Liver (tissue), 9 donors: ENCODE data around the gene MANF. TPM values are rescaled to one million over a fixed set of nuclear protein-coding genes. Genes with fewer than 3 reads are reported as not detected.

Experiments
- DNase-seq: peaks from one replicate; pipeline ENCODE4 v3.0.0-alpha.2; 2017; ENCODE audit warnings: low spot score
- H3K27ac ChIP-seq, 2 donors: one replicate each; pipeline ENCODE4 v1.7.0; 2013; ENCODE audit warnings: inconsistent platforms in 2 of 2, low read length in 2 of 2, control low read depth in 1 of 2, low read depth in 1 of 2, mild to moderate bottlenecking in 1 of 2
- H3K27me3 ChIP-seq, 4 donors: one replicate each; pipeline versions ENCODE4 v1.6.1 to v1.7.0; 2013; ENCODE audit warnings: low read length in 3 of 4, inconsistent platforms in 1 of 4, mild to moderate bottlenecking in 1 of 4, moderate library complexity in 1 of 4; ENCODE audit not compliant: control insufficient read depth in 4 of 4, insufficient read depth in 4 of 4
- H3K36me3 ChIP-seq, 4 donors: one replicate each; pipeline versions ENCODE4 v1.6.1 to v1.7.0; 2013; ENCODE audit warnings: low read length in 3 of 4, mild to moderate bottlenecking in 3 of 4, low read depth in 1 of 4, moderate library complexity in 1 of 4; ENCODE audit not compliant: control insufficient read depth in 4 of 4, insufficient read depth in 3 of 4
- H3K4me1 ChIP-seq, 4 donors: one replicate each; pipeline versions ENCODE4 v1.6.1 to v1.7.0; 2013; ENCODE audit warnings: low read length in 3 of 4, mild to moderate bottlenecking in 3 of 4, moderate library complexity in 1 of 4; ENCODE audit not compliant: control insufficient read depth in 4 of 4, insufficient read depth in 4 of 4
- H3K4me3 ChIP-seq, 3 donors: one replicate each; pipeline versions ENCODE4 v1.6.1 to v1.7.0; 2013; ENCODE audit warnings: low read length in 3 of 3, control low read depth in 1 of 3, low read depth in 1 of 3, mild to moderate bottlenecking in 1 of 3
- H3K9ac ChIP-seq, 2 donors: one replicate each; pipeline ENCODE4 v1.7.0; 2013; ENCODE audit warnings: low read length in 2 of 2, mild to moderate bottlenecking in 2 of 2, moderate library complexity in 2 of 2, control low read depth in 1 of 2, low read depth in 1 of 2
- H3K9me3 ChIP-seq, 4 donors: one replicate each; pipeline versions ENCODE4 v1.6.1 to v1.7.0; 2013; ENCODE audit warnings: low read length in 3 of 4; ENCODE audit not compliant: control insufficient read depth in 4 of 4
- EGR1 ChIP-seq, 2 donors: IDR thresholded peaks; 2 replicates each; pipeline ENCODE4 v1.6.1; 2016 to 2018; ENCODE audit warnings: antibody characterized with exemption in 2 of 2, low read depth in 2 of 2
- FOXA1 ChIP-seq: IDR thresholded peaks from 2 replicates; pipeline ENCODE4 v1.6.1; 2016; ENCODE audit warnings: antibody characterized with exemption
- FOXA2 ChIP-seq: IDR thresholded peaks from 2 replicates; pipeline ENCODE4 v1.6.1; 2016; ENCODE audit warnings: antibody characterized with exemption
- HNF4A ChIP-seq, 2 donors: conservative IDR thresholded peaks; 2 replicates each; pipeline ENCODE4 v1.6.1; 2016; ENCODE audit warnings: antibody characterized with exemption in 2 of 2, mild to moderate bottlenecking in 2 of 2
- HNF4G ChIP-seq: IDR thresholded peaks from 2 replicates; pipeline ENCODE4 v1.6.1; 2016; ENCODE audit warnings: antibody characterized with exemption
- JUND ChIP-seq, 2 donors: IDR thresholded peaks; 2 replicates each; pipeline ENCODE4 v1.6.1; 2016; ENCODE audit warnings: antibody characterized with exemption in 2 of 2
- RAD21 ChIP-seq, 2 donors: IDR thresholded peaks; 2 replicates each; pipeline ENCODE4 v1.6.1; 2016; ENCODE audit warnings: antibody characterized with exemption in 2 of 2, mild to moderate bottlenecking in 2 of 2
- RXRA ChIP-seq, 2 donors: IDR thresholded peaks; 2 replicates each; pipeline ENCODE4 v1.6.1; 2017 to 2018; ENCODE audit warnings: antibody characterized with exemption in 2 of 2, mild to moderate bottlenecking in 1 of 2
- SP1 ChIP-seq: IDR thresholded peaks from 2 replicates; pipeline ENCODE4 v1.6.1; 2018; ENCODE audit warnings: antibody characterized with exemption, mild to moderate bottlenecking
- TAF1 ChIP-seq: conservative IDR thresholded peaks from 2 replicates; pipeline ENCODE4 v1.6.1; 2016; ENCODE audit warnings: antibody characterized with exemption, mild to moderate bottlenecking
- YY1 ChIP-seq: IDR thresholded peaks from 2 replicates; pipeline ENCODE4 v1.6.1; 2016; ENCODE audit warnings: antibody characterized with exemption, mild to moderate bottlenecking
- WGBS: extraction: QIAGEN DNeasy Blood & Tissue Kit; methylation state at CpG from one replicate; pipeline ENCODE4 v1.1.7; 2013; 5-methylcytosine and 5-hydroxymethylcytosine counted together
- polyA plus RNA-seq, 2 donors: library from polyadenylated mRNA; stranded (reverse) in 1 of 2; unstranded in 1 of 2; fragments of 200-250 nt in 1 of 2; fragments of >200 nt in 1 of 2; fragmentation: Nextera tagmentation in 1 of 2; extraction: Ambion mirVana in 1 of 2; gene quantifications; one replicate each; pipeline versions ENCODE4 v1.2.1 to v1.2.3, GENCODE V29; 2013 to 2015
- total RNA-seq, 2 donors: library from RNA; depleted of rRNA; stranded (reverse); fragments of >200 nt; gene quantifications; one replicate each; pipeline ENCODE4 v1.2.3, GENCODE V29; 2014
- TF ChIP-seq, protein P1 (sequence below): IDR thresholded peaks from 2 replicates; pipeline ENCODE4 v1.6.1; 2016; ENCODE audit warnings: antibody characterized with exemption
- TF ChIP-seq, protein P2 (sequence below): fragments of 150-350 bp; IDR thresholded peaks from 2 replicates; pipeline ENCODE4 v1.5.1; 2017; ENCODE audit warnings: improper control_type of control experiment, low read depth, low read length; ENCODE audit not compliant: missing input control
- TF ChIP-seq, protein P3 (sequence below): IDR thresholded peaks from 2 replicates; pipeline ENCODE4 v1.6.1; 2016; ENCODE audit warnings: antibody characterized with exemption
- TF ChIP-seq, protein P4 (sequence below): IDR thresholded peaks from 2 replicates; pipeline ENCODE4 v1.6.1; 2016; ENCODE audit warnings: antibody characterized with exemption
- donor health status: healthy.
- donor health status: healthy.
- donor health status: healthy.
- donor health status: healthy.
- donor health status: healthy.

The MANF gene
- total and polyA plus RNA-seq, 4 donors: 28.9 to 116 (median 75.6) TPM

DNA sequence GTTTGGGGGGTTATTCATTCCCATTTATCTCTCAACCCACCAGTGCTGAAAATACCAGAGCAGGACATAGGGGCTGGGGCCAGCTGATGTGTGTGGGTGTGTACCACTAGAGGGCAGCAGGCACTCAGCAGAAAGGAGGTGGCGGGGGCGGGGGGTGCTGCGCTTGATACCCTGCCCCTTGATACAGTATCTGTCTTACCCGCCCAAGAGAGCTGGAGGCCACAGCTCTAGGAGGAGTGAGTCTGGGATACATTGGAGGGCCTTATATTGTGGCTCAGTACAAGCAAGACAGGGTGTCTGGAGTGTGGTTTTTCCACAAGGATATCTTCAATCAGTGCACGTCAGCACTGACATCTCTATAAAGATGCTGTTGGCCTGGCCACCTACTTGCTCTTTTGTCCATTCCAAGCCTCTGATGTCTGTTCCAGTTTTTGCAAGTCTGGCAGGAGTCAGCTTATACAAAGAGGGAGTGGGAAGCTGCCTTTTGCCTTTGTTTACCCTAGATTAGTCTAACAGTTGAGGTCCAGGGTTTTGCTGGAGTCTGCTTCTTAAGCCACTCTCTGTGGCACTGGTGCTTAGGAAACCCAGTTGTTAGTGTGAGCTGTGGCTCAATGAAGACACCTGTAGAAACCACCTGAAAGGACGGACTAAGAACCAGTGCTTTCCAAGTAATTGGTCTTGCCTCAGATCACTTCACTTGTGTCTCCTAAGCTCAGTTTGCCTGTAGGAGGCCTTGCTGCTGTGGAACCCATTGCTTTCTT, 4.5 kb downstream of the MANF start:
- DNase-seq: peak; percentile 64
- no peak overlapping the region for H3K27ac ChIP-seq
- WGBS: 72% methylated on average over 6 of the region's 6 CpGs
- peaks cover 11 to 76% (median 61%) of the 10 kb centered on the region in 4 donors for H3K4me1 ChIP-seq
- H3K36me3 ChIP-seq: peaks cover 12 to 27% (median 18%) of the 10 kb centered on the region in 4 donors
- H3K27me3 ChIP-seq: no peaks in the 10 kb centered on the region
- no peak for TF ChIP-seq FOXA2
- TF ChIP-seq RAD21 (IDR thresholded peaks at IDR 0.05): peak; percentile 32 to 70
- TF ChIP-seq, protein P1, sequence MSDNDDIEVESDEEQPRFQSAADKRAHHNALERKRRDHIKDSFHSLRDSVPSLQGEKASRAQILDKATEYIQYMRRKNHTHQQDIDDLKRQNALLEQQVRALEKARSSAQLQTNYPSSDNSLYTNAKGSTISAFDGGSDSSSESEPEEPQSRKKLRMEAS: no peak
- TF ChIP-seq, protein P2, sequence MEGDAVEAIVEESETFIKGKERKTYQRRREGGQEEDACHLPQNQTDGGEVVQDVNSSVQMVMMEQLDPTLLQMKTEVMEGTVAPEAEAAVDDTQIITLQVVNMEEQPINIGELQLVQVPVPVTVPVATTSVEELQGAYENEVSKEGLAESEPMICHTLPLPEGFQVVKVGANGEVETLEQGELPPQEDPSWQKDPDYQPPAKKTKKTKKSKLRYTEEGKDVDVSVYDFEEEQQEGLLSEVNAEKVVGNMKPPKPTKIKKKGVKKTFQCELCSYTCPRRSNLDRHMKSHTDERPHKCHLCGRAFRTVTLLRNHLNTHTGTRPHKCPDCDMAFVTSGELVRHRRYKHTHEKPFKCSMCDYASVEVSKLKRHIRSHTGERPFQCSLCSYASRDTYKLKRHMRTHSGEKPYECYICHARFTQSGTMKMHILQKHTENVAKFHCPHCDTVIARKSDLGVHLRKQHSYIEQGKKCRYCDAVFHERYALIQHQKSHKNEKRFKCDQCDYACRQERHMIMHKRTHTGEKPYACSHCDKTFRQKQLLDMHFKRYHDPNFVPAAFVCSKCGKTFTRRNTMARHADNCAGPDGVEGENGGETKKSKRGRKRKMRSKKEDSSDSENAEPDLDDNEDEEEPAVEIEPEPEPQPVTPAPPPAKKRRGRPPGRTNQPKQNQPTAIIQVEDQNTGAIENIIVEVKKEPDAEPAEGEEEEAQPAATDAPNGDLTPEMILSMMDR: peak; percentile 53
- TF ChIP-seq YY1: no peak
- no peak for TF ChIP-seq HNF4G
- TF ChIP-seq, protein P3, sequence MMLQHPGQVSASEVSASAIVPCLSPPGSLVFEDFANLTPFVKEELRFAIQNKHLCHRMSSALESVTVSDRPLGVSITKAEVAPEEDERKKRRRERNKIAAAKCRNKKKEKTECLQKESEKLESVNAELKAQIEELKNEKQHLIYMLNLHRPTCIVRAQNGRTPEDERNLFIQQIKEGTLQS: no peak
- peak in 1 of 2 donors; percentile 34 for TF ChIP-seq EGR1 (IDR thresholded peaks at IDR 0.05; ENCODE audit: low read depth in 2 of 2)
- TF ChIP-seq, protein P4, sequence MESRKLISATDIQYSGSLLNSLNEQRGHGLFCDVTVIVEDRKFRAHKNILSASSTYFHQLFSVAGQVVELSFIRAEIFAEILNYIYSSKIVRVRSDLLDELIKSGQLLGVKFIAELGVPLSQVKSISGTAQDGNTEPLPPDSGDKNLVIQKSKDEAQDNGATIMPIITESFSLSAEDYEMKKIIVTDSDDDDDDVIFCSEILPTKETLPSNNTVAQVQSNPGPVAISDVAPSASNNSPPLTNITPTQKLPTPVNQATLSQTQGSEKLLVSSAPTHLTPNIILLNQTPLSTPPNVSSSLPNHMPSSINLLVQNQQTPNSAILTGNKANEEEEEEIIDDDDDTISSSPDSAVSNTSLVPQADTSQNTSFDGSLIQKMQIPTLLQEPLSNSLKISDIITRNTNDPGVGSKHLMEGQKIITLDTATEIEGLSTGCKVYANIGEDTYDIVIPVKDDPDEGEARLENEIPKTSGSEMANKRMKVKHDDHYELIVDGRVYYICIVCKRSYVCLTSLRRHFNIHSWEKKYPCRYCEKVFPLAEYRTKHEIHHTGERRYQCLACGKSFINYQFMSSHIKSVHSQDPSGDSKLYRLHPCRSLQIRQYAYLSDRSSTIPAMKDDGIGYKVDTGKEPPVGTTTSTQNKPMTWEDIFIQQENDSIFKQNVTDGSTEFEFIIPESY: no peak
- TF ChIP-seq TAF1: no peak
- no peak overlapping the region for H3K4me3 ChIP-seq
- no peak overlapping the region for H3K9ac ChIP-seq
- no peaks in the 10 kb centered on the region for H3K9me3 ChIP-seq

DNA sequence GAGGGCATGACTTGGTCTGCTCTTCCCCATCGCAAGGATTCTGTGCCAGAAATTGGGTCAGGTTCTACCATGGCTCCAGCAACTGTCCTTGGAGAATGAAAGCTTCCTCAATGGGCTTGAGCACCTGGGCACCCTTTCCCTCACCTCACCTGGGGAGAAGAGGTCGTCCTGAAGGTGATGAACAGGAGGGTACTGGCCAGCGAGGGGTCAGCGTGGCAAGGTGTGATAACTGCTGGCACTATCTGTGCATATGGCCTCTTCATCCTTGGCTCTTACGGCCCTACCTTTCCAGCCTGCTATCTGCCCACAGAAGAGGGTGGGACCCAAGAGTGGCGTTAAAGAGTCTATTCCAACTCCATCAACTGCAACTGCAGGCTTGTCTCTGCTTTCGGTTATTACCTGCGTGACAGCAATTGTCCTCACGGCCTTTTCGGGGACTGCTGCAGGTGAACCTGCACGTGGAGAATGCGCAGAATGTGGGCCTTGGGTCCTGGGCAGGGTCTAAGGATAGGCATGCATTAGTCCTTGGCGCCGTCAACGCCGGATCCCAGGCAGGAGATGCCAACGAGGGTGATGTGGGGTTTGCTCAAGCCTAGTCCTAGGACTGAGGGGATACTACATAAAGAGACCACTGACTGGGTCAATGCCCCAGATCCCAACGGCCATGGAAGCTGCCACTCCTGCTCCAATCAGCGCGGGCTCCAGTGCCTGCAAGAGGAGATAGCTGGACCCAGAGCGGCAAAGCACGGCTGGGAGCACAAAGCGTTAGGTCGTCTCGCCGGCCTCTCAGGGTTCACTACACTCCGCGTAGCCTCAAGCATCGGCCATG, 5.4 kb downstream of the MANF start:
- peak overlapping the region; percentile 32 to 48 for H3K27ac ChIP-seq
- WGBS: 42% methylated on average over 29 of the region's 29 CpGs
- peaks cover 12 to 34% (median 20%) of the 10 kb centered on the region in 4 donors for H3K36me3 ChIP-seq
- DNase-seq: no peak
- H3K9me3 ChIP-seq: no peaks in the 10 kb centered on the region
- H3K4me3 ChIP-seq: peak overlapping the region in 1 of 3 donors; percentile 18
- H3K4me1 ChIP-seq: peaks cover 13 to 77% (median 61%) of the 10 kb centered on the region in 4 donors
- TF ChIP-seq HNF4G (no peak), TAF1 (no peak), FOXA1 (no peak), YY1 (peak; percentile 65), HNF4A (conservative IDR thresholded peaks at IDR 0.05) (peak in 1 of 2 donors; percentile 12), JUND (IDR thresholded peaks at IDR 0.05) (no peak), SP1 (no peak), EGR1 (IDR thresholded peaks at IDR 0.05; ENCODE audit: low read depth in 2 of 2) (no peak), RXRA (IDR thresholded peaks at IDR 0.05) (peak; percentile 35 to 59), RAD21 (IDR thresholded peaks at IDR 0.05) (no peak)
- TF ChIP-seq, protein P2: peak; percentile 85
- no peaks in the 10 kb centered on the region for H3K27me3 ChIP-seq
- H3K9ac ChIP-seq: peak overlapping the region in 1 of 2 donors; percentile 56
